Stimulated activated CD4-positive, alpha-beta T cell treated with anti-CD3 and anti-CD28 coated beads, Interleukin-2, amount 100 ng/mL, for 48 hours (primary cell): ENCODE data around the gene MCM5.
"Not testable (repeated sequence)": the region's sequence is repeated elsewhere in the genome, so short reads cannot be mapped to it uniquely, and the experiment has no call there.

Source experiments
- DNase-seq, 2 donors: peaks; one replicate each; pipeline ENCODE4 v3.0.0-alpha.2; 2020

Gene MCM5

GRCh38 chr22:35452810-35453743 lies 53.1 kb downstream of the MCM5 start:
- DNase-seq = no peak

- no peak for DNase-seq
Observed at GRCh38 chr22:35454416-35455054, 54.6 kb downstream of the MCM5 start.

GRCh38 chr22:35455529-35455928 lies 55.6 kb downstream of the MCM5 start:
- DNase-seq = no peak

GRCh38 chr22:35456757-35457156 lies 56.8 kb downstream of the MCM5 start:
- no peak for DNase-seq

- DNase-seq = no peak
Observed at GRCh38 chr22:35457729-35458546, 58.0 kb downstream of the MCM5 start.

- no peak for DNase-seq
Observed at GRCh38 chr22:35458547-35459422, 58.8 kb downstream of the MCM5 start.

- no peak for DNase-seq
Observed at GRCh38 chr22:35459423-35459894, 59.5 kb downstream of the MCM5 start.

- DNase-seq = not testable (repeated sequence)
Observed at GRCh38 chr22:35459976-35460375, 60.0 kb downstream of the MCM5 start.

GRCh38 chr22:35460688-35461087 lies 60.7 kb downstream of the MCM5 start:
- DNase-seq = no peak

- no peak for DNase-seq
Observed at GRCh38 chr22:35462498-35463230, 62.7 kb downstream of the MCM5 start.

GRCh38 chr22:35463231-35463933 lies 63.4 kb downstream of the MCM5 start:
- DNase-seq = no peak

- no peak for DNase-seq
Observed at GRCh38 chr22:35464399-35464798, 64.5 kb downstream of the MCM5 start.

GRCh38 chr22:35465109-35465701 lies 65.3 kb downstream of the MCM5 start:
- DNase-seq = no peak

- no peak for DNase-seq
Observed at GRCh38 chr22:35467681-35468434, 67.9 kb downstream of the MCM5 start.

- no peak for DNase-seq
Observed at GRCh38 chr22:35470903-35471321, 71.0 kb downstream of the MCM5 start.

GRCh38 chr22:35471566-35471965 lies 71.6 kb downstream of the MCM5 start:
- DNase-seq = not testable (repeated sequence)

GRCh38 chr22:35472488-35472887 lies 72.5 kb downstream of the MCM5 start:
- no peak for DNase-seq

- DNase-seq = no peak
Observed at GRCh38 chr22:35473971-35474370, 74.0 kb downstream of the MCM5 start.
